Vagina (tissue), 2 donors: ENCODE data around the gene CAPS.

ENCODE experiments used
- POLR2A ChIP-seq, 2 donors: fragments of 450-650 bp; IDR thresholded peaks; one replicate each; pipeline ENCODE4 v1.6.1; 2017; ENCODE audit warnings: antibody characterized with exemption in 2 of 2, mild to moderate bottlenecking in 2 of 2, moderate library complexity in 2 of 2
- TF ChIP-seq, protein P1 (sequence below), 3 experiments: fragments of 450-650 bp in 2 of 3; fragments of 200-600 bp in 1 of 3; sonication (generic) in 1 of 3; IDR thresholded peaks; one replicate each; pipeline ENCODE4 v1.5.1; 2017 to 2019; ENCODE audit warnings: antibody characterized with exemption in 3 of 3, mild to moderate bottlenecking in 2 of 3, moderate library complexity in 2 of 3

DNA sequence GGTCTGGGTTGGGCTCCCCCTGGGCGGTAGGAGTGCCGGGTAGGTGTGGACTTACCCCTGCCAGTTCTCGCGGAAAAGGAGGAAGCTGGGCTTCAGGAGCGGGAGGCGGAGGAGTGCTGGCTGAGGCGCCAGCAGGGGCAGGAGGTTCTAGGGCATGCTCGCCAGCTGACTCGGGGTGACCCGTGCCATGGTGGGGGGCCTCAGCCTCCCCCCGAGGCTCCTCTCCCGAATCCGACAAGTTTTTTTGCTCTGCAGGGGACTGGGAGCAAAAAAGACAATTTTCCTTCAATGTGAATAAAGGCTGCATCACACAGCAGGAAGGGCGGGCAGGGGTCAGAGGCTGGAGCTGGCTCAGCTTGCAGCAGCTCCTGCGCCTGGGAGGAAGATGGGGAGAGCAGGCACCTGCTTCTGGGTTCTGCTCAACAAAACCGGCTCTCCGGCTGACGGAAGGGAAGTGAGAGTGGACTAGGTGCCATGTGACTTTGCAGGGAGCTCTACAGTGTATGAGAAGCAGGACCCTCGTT, 37.3 kb downstream of the CAPS start:
- TF ChIP-seq, protein P1, sequence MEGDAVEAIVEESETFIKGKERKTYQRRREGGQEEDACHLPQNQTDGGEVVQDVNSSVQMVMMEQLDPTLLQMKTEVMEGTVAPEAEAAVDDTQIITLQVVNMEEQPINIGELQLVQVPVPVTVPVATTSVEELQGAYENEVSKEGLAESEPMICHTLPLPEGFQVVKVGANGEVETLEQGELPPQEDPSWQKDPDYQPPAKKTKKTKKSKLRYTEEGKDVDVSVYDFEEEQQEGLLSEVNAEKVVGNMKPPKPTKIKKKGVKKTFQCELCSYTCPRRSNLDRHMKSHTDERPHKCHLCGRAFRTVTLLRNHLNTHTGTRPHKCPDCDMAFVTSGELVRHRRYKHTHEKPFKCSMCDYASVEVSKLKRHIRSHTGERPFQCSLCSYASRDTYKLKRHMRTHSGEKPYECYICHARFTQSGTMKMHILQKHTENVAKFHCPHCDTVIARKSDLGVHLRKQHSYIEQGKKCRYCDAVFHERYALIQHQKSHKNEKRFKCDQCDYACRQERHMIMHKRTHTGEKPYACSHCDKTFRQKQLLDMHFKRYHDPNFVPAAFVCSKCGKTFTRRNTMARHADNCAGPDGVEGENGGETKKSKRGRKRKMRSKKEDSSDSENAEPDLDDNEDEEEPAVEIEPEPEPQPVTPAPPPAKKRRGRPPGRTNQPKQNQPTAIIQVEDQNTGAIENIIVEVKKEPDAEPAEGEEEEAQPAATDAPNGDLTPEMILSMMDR (IDR thresholded peaks at IDR 0.05) = no peak
- TF ChIP-seq POLR2A (IDR thresholded peaks at IDR 0.05) = no peak
